GM23248 (cell line): ENCODE data around the gene TNFRSF11A. TPM values are rescaled to one million over a fixed set of nuclear protein-coding genes. Genes with fewer than 3 reads are reported as not detected.

ENCODE experiments used
- DNase-seq: peaks from one replicate; pipeline ENCODE4 v3.0.0-alpha.2; 2015
- H2AFZ ChIP-seq: fragments of 200-600 bp; sonication (generic); 2 replicates; pipeline ENCODE4 v1.6.1; 2016; ENCODE audit warnings: antibody characterized with exemption
- H3F3A ChIP-seq: fragments of 200-600 bp; sonication (generic); 2 replicates; pipeline ENCODE4 v1.6.1; 2016; ENCODE audit warnings: mild to moderate bottlenecking, antibody characterized with exemption, mixed run types; ENCODE audit not compliant: insufficient read depth
- H3K27ac ChIP-seq: fragments of 200-600 bp; sonication (generic); 2 replicates; pipeline ENCODE4 v1.5.1; 2016; ENCODE audit warnings: mild to moderate bottlenecking
- H3K27me3 ChIP-seq: fragments of 200-600 bp; sonication (generic); replicated peaks from 2 replicates; pipeline ENCODE4 v1.6.1; 2016; ENCODE audit warnings: mild to moderate bottlenecking; ENCODE audit not compliant: insufficient read depth
- H3K36me3 ChIP-seq: fragments of 200-600 bp; sonication (generic); 2 replicates; pipeline ENCODE4 v1.6.1; 2016; ENCODE audit warnings: low read depth, mild to moderate bottlenecking
- H3K4me1 ChIP-seq: fragments of 200-600 bp; sonication (generic); 2 replicates; pipeline ENCODE4 v1.6.1; 2016; ENCODE audit warnings: mild to moderate bottlenecking; ENCODE audit not compliant: insufficient read depth
- H3K4me2 ChIP-seq: fragments of 200-600 bp; sonication (generic); one replicate; pipeline ENCODE4 v1.6.1; 2016; ENCODE audit warnings: mild to moderate bottlenecking; ENCODE audit not compliant: unreplicated experiment
- H3K4me3 ChIP-seq: fragments of 200-600 bp; sonication (generic); 2 replicates; pipeline ENCODE4 v1.5.1; 2016; ENCODE audit warnings: mild to moderate bottlenecking
- H3K79me2 ChIP-seq: fragments of 200-600 bp; sonication (generic); 2 replicates; pipeline ENCODE4 v1.6.1; 2016; ENCODE audit warnings: mild to moderate bottlenecking; ENCODE audit not compliant: insufficient read depth
- H3K9ac ChIP-seq: fragments of 200-600 bp; sonication (generic); 2 replicates; pipeline ENCODE4 v1.6.1; 2016; ENCODE audit warnings: mild to moderate bottlenecking
- H3K9me2 ChIP-seq: fragments of 200-600 bp; sonication (generic); 2 replicates; pipeline ENCODE4 v1.6.1; 2016; ENCODE audit warnings: mixed run types, mild to moderate bottlenecking, moderate library complexity; ENCODE audit not compliant: insufficient read depth
- H3K9me3 ChIP-seq: fragments of 200-600 bp; sonication (generic); one replicate; pipeline ENCODE4 v1.6.1; 2017; ENCODE audit warnings: low read depth
- H4K20me1 ChIP-seq: fragments of 200-600 bp; sonication (generic); 2 replicates; pipeline ENCODE4 v1.6.0; 2016; ENCODE audit not compliant: insufficient read depth
- EZH2 ChIP-seq: fragments of 200-600 bp; sonication (generic); IDR thresholded peaks from 2 replicates; pipeline ENCODE4 v1.6.1; 2018; ENCODE audit warnings: antibody characterized with exemption, mild to moderate bottlenecking; ENCODE audit not compliant: insufficient read depth, poor library complexity, severe bottlenecking
- EZH2phosphoT487 ChIP-seq: fragments of 200-600 bp; sonication (generic); IDR thresholded peaks from 2 replicates; pipeline ENCODE4 v1.6.1; 2018; ENCODE audit warnings: antibody characterized with exemption, moderate library complexity, mild to moderate bottlenecking, low read depth; ENCODE audit not compliant: insufficient read depth
- WGBS, 2 experiments: methylation state at CpG; one replicate each; pipeline ENCODE4 v1.1.6; 2015 to 2017; ENCODE audit warnings: low lambda C conversion rate in 2 of 2, low coverage in 1 of 2; ENCODE audit errors: missing lambda C conversion rate in 2 of 2; 5-methylcytosine and 5-hydroxymethylcytosine counted together
- in situ Hi-C: fragments of 300-500 bp; cut with MboI; formaldehyde crosslinking; loops from 2 replicates; pipeline ENCODE4 v1.15.0; 2020
- polyA plus RNA-seq: library from polyadenylated mRNA; unstranded; fragments of >200 nt; fragmentation: Nextera tagmentation; extraction: Ambion mirVana; gene quantifications from 2 replicates; pipeline ENCODE4 v1.2.1, GENCODE V29; 2016
- total RNA-seq: library from RNA; depleted of rRNA; stranded (reverse); fragments of >200 nt; shearing (Covaris generic); gene quantifications from 2 replicates; pipeline ENCODE4 v1.2.3, GENCODE V29; 2014

The TNFRSF11A gene
- total and polyA plus RNA-seq, 2 experiments from 2014 or later = 0.09 to 0.22 TPM

DNA sequence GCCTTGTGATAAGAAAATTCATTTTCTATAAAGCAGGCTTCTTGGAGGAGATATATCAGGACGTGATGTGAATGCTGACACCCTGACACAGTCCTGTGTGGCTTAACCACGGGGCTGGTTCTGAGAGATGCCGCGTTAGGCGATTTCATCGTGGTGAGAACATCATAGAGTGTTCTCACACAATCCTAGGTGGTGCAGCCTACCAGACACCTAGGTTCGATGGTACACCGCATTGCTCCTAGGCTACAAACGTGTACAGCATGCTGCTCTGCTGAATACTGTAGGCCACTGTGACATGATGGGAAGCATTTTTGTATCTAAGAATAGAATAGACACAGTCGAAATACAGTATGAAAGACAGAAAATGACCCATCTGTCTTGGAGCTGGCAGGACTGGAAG lies 82.5 kb downstream of the TNFRSF11A start:
- no peaks in the 10 kb centered on the region for H4K20me1 ChIP-seq
- H3K79me2 ChIP-seq = no peaks in the 10 kb centered on the region
- H3F3A ChIP-seq = no peaks in the 10 kb centered on the region
- no peak for DNase-seq
- no peak overlapping the region for H3K4me2 ChIP-seq
- no peak overlapping the region for H2AFZ ChIP-seq
- WGBS, 2 experiments = 63 to 70% methylated on average over 10 of the region's 10 CpGs
- no peaks in the 10 kb centered on the region for H3K9me3 ChIP-seq
- H3K9ac ChIP-seq = no peak overlapping the region
- no peaks in the 10 kb centered on the region for H3K4me1 ChIP-seq
- no peak overlapping the region for H3K4me3 ChIP-seq
- no peaks in the 10 kb centered on the region for H3K27me3 ChIP-seq
- H3K9me2 ChIP-seq = no peaks in the 10 kb centered on the region
- in situ Hi-C loops = no loop called here
- TF ChIP-seq EZH2 (no peak), EZH2phosphoT487 (no peak)
- no peak overlapping the region for H3K27ac ChIP-seq
- no peaks in the 10 kb centered on the region for H3K36me3 ChIP-seq

- Histone ChIP-seq H3K27ac (no peak overlapping the region), H2AFZ (no peak overlapping the region), H3K4me1 (no peaks in the 10 kb centered on the region), H3K4me3 (no peak overlapping the region), H3K36me3 (no peaks in the 10 kb centered on the region), H3K9me3 (no peaks in the 10 kb centered on the region), H3F3A (no peaks in the 10 kb centered on the region), H3K27me3 (0 out of 2 replicates have a peak, but pooled peaks cover 7% of the 10 kb centered on the region), H3K9me2 (no peaks in the 10 kb centered on the region), H4K20me1 (no peaks in the 10 kb centered on the region), H3K79me2 (no peaks in the 10 kb centered on the region), H3K4me2 (no peak overlapping the region), H3K9ac (no peak overlapping the region)
- in situ Hi-C loops = no loop called here
- TF ChIP-seq EZH2phosphoT487 (no peak), EZH2 (no peak)
- no peak for DNase-seq
- 61 to 67% methylated on average over 5 of the region's 5 CpGs for WGBS, 2 experiments
Observed at GRCh38 chr18:62409821-62410220, 84.7 kb downstream of the TNFRSF11A start.

DNA sequence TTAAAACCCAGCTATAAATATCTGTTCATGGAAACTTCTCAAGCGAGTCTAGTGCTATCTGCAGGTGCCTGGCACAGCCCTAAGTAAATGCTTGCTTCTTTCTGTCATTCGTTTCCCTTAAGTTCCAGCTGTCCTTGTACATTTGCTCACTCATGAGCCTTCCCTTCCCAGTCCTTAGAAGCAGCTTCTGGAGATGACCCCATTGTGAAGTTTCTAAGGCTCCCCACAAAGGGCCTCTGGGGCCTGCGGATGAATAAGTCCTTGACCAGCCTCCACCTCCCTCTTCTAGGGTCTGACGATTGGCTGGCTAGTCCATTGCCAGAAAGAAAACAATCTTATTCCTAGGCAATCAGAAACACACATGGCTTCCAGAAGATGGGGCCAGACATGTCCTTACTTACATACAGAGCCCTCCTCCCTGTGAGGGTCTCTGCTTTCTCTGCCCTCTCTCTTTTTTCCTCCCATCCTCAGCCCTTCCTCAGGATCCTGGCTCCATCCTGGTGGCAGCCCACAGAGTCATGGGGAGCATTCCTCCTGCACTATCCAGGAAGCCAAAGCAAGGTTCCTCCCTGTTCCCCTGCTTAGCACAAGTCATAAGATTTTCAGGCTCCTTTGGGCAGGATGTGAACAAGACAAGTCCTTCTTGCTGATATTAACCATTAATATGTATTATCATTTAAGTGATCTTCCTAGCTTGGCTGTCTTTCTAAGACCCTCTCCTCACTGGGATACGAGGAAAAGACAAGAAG lies 87.3 kb downstream of the TNFRSF11A start:
- Histone ChIP-seq H3K9me3 (no peaks in the 10 kb centered on the region), H3K36me3 (no peaks in the 10 kb centered on the region), H2AFZ (no peak overlapping the region), H3K4me3 (no peak overlapping the region), H3K9me2 (no peaks in the 10 kb centered on the region), H3K4me2 (no peak overlapping the region), H3K27ac (no peak overlapping the region), H3K4me1 (no peaks in the 10 kb centered on the region), H3K9ac (no peak overlapping the region), H3K27me3 (peaks cover 7% of the 10 kb centered on the region; the same call in 1 of the 2 replicates), H4K20me1 (no peaks in the 10 kb centered on the region), H3F3A (no peaks in the 10 kb centered on the region), H3K79me2 (no peaks in the 10 kb centered on the region)
- in situ Hi-C loops = no loop called here
- TF ChIP-seq EZH2 = no peak
- WGBS, 2 experiments = 70 to 74% methylated on average over 5 of the region's 5 CpGs
- no peak for DNase-seq

- Histone ChIP-seq H2AFZ (no peak overlapping the region), H3K9ac (no peak overlapping the region), H3K79me2 (no peaks in the 10 kb centered on the region), H3K36me3 (no peaks in the 10 kb centered on the region), H3K9me3 (no peaks in the 10 kb centered on the region), H3K27me3 (peaks cover 7% of the 10 kb centered on the region; the same call in 1 of the 2 replicates), H3F3A (no peaks in the 10 kb centered on the region), H4K20me1 (no peaks in the 10 kb centered on the region), H3K9me2 (no peaks in the 10 kb centered on the region), H3K4me1 (no peaks in the 10 kb centered on the region), H3K4me2 (no peak overlapping the region), H3K4me3 (no peak overlapping the region), H3K27ac (no peak overlapping the region)
- DNase-seq = no peak
- in situ Hi-C loops = no loop called here
- 3 to 4% methylated on average over 1 of the region's 1 CpG for WGBS, 2 experiments
- no peak for TF ChIP-seq EZH2
- no peak for TF ChIP-seq EZH2phosphoT487
Observed at GRCh38 chr18:62413206-62413605, 88.1 kb downstream of the TNFRSF11A start.
